Glutamatergic neuron (in vitro differentiated cells): ENCODE data around the gene PNO1. TPM values are rescaled to one million over a fixed set of nuclear protein-coding genes. Genes with fewer than 3 reads are reported as not detected.

ENCODE experiments used
- DNase-seq: peaks from one replicate; pipeline ENCODE4 v3.0.0; 2022
- H3K27ac Mint-ChIP-seq: one replicate; pipeline ENCODE4 v1.8.0; 2020; ENCODE audit warnings: mild to moderate bottlenecking, mixed read lengths, inconsistent platforms; ENCODE audit not compliant: unreplicated experiment
- H3K27me3 Mint-ChIP-seq: one replicate; pipeline ENCODE4 v1.8.0; 2020; ENCODE audit warnings: mild to moderate bottlenecking, moderate library complexity, mixed read lengths, inconsistent platforms; ENCODE audit not compliant: unreplicated experiment
- H3K36me3 Mint-ChIP-seq: one replicate; pipeline ENCODE4 v1.8.0; 2020; ENCODE audit warnings: mild to moderate bottlenecking, mixed read lengths, inconsistent platforms; ENCODE audit not compliant: unreplicated experiment
- H3K4me1 Mint-ChIP-seq: one replicate; pipeline ENCODE4 v1.8.0; 2020; ENCODE audit warnings: mild to moderate bottlenecking, low read depth, mixed read lengths, inconsistent platforms; ENCODE audit not compliant: unreplicated experiment
- H3K4me3 Mint-ChIP-seq: one replicate; pipeline ENCODE4 v1.8.0; 2020; ENCODE audit warnings: mild to moderate bottlenecking, mixed read lengths, inconsistent platforms; ENCODE audit not compliant: unreplicated experiment
- H3K9me3 Mint-ChIP-seq: one replicate; pipeline ENCODE4 v1.8.0; 2020; ENCODE audit warnings: mild to moderate bottlenecking, moderate library complexity, mixed read lengths, inconsistent platforms; ENCODE audit not compliant: unreplicated experiment
- total RNA-seq: library from RNA; stranded (reverse); fragmentation: NEBNext Ultra II Directional; extraction: Animal tissue kit (Norgen Biotek cat#: 25700); gene quantifications from one replicate; pipeline ENCODE4 v1.2.1, GENCODE V29; 2021; ENCODE audit not compliant: unreplicated experiment
- TF ChIP-seq, protein P1 (sequence below): fragments of 200-600 bp; sonication (generic); IDR thresholded peaks from one replicate; pipeline ENCODE4 v1.5.0; 2021; ENCODE audit not compliant: partially characterized antibody, unreplicated experiment

The PNO1 gene
- total RNA-seq, 1 donor from 2014 or later = 11.0 TPM

DNA sequence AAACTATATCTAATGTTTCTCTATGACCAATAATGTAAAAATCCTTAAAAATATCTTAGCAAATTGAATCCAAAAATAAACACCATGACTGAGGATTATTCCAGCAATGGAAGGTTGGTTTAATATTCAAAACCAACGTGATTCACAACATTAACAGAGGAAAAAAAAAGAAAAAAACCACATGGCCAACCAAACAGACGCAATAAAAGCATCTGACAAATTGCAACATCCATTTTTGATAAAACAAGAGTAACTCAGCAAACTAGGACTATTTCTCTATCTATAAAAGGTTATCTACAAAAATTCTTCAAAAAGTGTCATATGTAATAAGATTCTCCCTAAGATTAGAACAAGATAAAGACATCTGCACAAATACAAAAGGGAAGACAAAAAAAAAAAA, 65.7 kb downstream of the PNO1 start:
- H3K36me3 Mint-ChIP-seq = no peaks in the 10 kb centered on the region

DNA sequence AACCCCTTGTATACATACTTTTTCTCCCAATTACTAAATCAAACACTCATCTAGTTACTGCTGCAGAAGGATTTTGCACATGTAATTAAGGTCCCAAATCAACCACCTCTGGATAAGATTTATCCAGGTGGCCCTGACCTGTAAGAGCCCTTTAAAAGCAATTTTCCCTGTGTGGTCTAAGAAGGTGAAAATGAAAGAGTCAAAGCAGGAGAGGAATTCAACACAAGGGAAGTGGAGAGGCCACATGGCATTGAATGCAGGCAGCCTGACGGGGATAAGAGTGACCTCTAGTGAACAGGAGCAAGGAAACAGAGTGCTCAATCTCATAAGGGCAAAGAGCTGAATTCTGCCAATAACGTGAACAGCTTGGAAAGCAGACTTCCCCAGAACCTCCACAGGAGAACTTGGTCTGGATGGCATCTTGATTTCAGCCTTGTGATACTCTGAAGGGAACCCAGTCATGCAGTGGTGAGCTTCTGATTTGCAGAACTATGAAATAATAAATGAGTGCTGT, 67.5 kb downstream of the PNO1 start:
- H3K36me3 Mint-ChIP-seq = no peaks in the 10 kb centered on the region
- H3K27ac Mint-ChIP-seq = peak overlapping the region; percentile 84
- H3K4me3 Mint-ChIP-seq = no peak overlapping the region
- DNase-seq = peak; percentile 34
- peaks cover 2% of the 10 kb centered on the region for H3K9me3 Mint-ChIP-seq
- peaks cover 26% of the 10 kb centered on the region for H3K4me1 Mint-ChIP-seq
- TF ChIP-seq, protein P1, sequence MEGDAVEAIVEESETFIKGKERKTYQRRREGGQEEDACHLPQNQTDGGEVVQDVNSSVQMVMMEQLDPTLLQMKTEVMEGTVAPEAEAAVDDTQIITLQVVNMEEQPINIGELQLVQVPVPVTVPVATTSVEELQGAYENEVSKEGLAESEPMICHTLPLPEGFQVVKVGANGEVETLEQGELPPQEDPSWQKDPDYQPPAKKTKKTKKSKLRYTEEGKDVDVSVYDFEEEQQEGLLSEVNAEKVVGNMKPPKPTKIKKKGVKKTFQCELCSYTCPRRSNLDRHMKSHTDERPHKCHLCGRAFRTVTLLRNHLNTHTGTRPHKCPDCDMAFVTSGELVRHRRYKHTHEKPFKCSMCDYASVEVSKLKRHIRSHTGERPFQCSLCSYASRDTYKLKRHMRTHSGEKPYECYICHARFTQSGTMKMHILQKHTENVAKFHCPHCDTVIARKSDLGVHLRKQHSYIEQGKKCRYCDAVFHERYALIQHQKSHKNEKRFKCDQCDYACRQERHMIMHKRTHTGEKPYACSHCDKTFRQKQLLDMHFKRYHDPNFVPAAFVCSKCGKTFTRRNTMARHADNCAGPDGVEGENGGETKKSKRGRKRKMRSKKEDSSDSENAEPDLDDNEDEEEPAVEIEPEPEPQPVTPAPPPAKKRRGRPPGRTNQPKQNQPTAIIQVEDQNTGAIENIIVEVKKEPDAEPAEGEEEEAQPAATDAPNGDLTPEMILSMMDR = no peak
- H3K27me3 Mint-ChIP-seq = peaks cover 3% of the 10 kb centered on the region

More for the DNA sequence above, 65.7 kb downstream of the PNO1 start:
- H3K27ac Mint-ChIP-seq = no peak overlapping the region
- H3K4me3 Mint-ChIP-seq = no peak overlapping the region
- H3K27me3 Mint-ChIP-seq = peaks cover 3% of the 10 kb centered on the region
- H3K9me3 Mint-ChIP-seq = peaks cover 2% of the 10 kb centered on the region
- peaks cover 25% of the 10 kb centered on the region for H3K4me1 Mint-ChIP-seq
- no peak for DNase-seq
- TF ChIP-seq, protein P1 = no peak

Other genes with a start within 250 kb of the PNO1 start
- 16.8 TPM for gene C1D, start 94.9 kb upstream of the PNO1 start, total RNA-seq
- 53.4 TPM for gene PPP3R1, start 94.6 kb downstream of the PNO1 start, total RNA-seq
- 28.0 TPM for gene CNRIP1, start 162.1 kb downstream of the PNO1 start, total RNA-seq
- not detected for gene PLEK, start 207.4 kb downstream of the PNO1 start, total RNA-seq